ENCODE data around the gene FXYD3.

GRCh38 chr19:35170359-35171061 is 54.9 kb downstream of the FXYD3 start:
- no peak for TF ChIP-seq EP300 (IDR thresholded peaks at IDR 0.05)
- TF ChIP-seq, protein P1, sequence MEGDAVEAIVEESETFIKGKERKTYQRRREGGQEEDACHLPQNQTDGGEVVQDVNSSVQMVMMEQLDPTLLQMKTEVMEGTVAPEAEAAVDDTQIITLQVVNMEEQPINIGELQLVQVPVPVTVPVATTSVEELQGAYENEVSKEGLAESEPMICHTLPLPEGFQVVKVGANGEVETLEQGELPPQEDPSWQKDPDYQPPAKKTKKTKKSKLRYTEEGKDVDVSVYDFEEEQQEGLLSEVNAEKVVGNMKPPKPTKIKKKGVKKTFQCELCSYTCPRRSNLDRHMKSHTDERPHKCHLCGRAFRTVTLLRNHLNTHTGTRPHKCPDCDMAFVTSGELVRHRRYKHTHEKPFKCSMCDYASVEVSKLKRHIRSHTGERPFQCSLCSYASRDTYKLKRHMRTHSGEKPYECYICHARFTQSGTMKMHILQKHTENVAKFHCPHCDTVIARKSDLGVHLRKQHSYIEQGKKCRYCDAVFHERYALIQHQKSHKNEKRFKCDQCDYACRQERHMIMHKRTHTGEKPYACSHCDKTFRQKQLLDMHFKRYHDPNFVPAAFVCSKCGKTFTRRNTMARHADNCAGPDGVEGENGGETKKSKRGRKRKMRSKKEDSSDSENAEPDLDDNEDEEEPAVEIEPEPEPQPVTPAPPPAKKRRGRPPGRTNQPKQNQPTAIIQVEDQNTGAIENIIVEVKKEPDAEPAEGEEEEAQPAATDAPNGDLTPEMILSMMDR (IDR thresholded peaks at IDR 0.05): no peak
